HepG2 (cell line): Measurements from ENCODE around the gene PLXNB2. TPM values are rescaled to one million over a fixed set of nuclear protein-coding genes. Genes with fewer than 3 reads are reported as not detected.
A peak's percentile ranks its signal among the peaks of the same experiment; 100 is the strongest.

Experiments used
- AGO2 ChIP-seq: fragments of 200-400 bp; formaldehyde crosslinking; optimal IDR thresholded peaks from 2 replicates; pipeline ENCODE3; 2017; ENCODE audit warnings: mild to moderate bottlenecking, low read depth, low read length, moderate library complexity
- BHLHE40 ChIP-seq: IDR thresholded peaks from 2 replicates; pipeline ENCODE4 v1.6.1; 2011; ENCODE audit warnings: low read length, improper control_type of control experiment
- CCAR2 ChIP-seq: fragments of 200-400 bp; formaldehyde crosslinking; optimal IDR thresholded peaks from 2 replicates; pipeline ENCODE3; 2018; ENCODE audit warnings: low read depth, mild to moderate bottlenecking, low read length, moderate library complexity
- ERF ChIP-seq: IDR thresholded peaks from 2 replicates; pipeline ENCODE4 v1.6.1; 2018; ENCODE audit warnings: missing biosample characterization, missing genetic modification reagents
- FOXJ3 ChIP-seq: sonication (generic); formaldehyde crosslinking; IDR thresholded peaks from 2 replicates; pipeline ENCODE4 v1.4.0; 2020; ENCODE audit warnings: missing genetic modification reagents, mild to moderate bottlenecking, borderline replicate concordance
- GABPA ChIP-seq, 2 experiments: IDR thresholded peaks; 2 replicates each; pipeline ENCODE4 v1.6.1; 2011 to 2016; ENCODE audit warnings: low read depth in 2 of 2, low read length in 1 of 2, missing biosample characterization in 1 of 2, missing genetic modification characterization in 1 of 2
- GATAD1 ChIP-seq: IDR thresholded peaks from 2 replicates; pipeline ENCODE4 v1.6.1; 2016; ENCODE audit warnings: missing genetic modification reagents, missing compliant biosample characterization
- HES4 ChIP-seq: sonication (generic); formaldehyde crosslinking; IDR thresholded peaks from 2 replicates; pipeline ENCODE4 v1.9.0; 2021; ENCODE audit warnings: mild to moderate bottlenecking, missing genetic modification reagents, borderline replicate concordance
- LCORL ChIP-seq, 2 experiments: fragments of 450-650 bp in 1 of 2; sonication (generic) in 1 of 2; formaldehyde crosslinking in 1 of 2; IDR thresholded peaks; 2 replicates each; pipeline versions ENCODE4 v1.5.0 to v1.6.1; 2017 to 2020; ENCODE audit warnings: antibody characterized with exemption in 1 of 2, missing genetic modification reagents in 1 of 2
- MIER2 ChIP-seq: IDR thresholded peaks from 2 replicates; pipeline ENCODE4 v1.6.1; 2016; ENCODE audit warnings: missing biosample characterization, missing genetic modification reagents
- MXI1 ChIP-seq: IDR thresholded peaks from 3 replicates; pipeline ENCODE4 v1.6.1; 2012; ENCODE audit warnings: low read depth, low read length, inconsistent platforms, borderline replicate concordance
- NRL ChIP-seq: sonication (generic); formaldehyde crosslinking; IDR thresholded peaks from 2 replicates; pipeline ENCODE4 v1.5.0; 2020; ENCODE audit warnings: missing genetic modification reagents, mild to moderate bottlenecking, moderate library complexity, borderline replicate concordance
- PHF20 ChIP-seq: sonication (generic); formaldehyde crosslinking; IDR thresholded peaks from 2 replicates; pipeline ENCODE4 v1.5.0; 2020; ENCODE audit warnings: mild to moderate bottlenecking, missing genetic modification reagents
- PHF21A ChIP-seq: sonication (generic); formaldehyde crosslinking; IDR thresholded peaks from 2 replicates; pipeline ENCODE4 v1.5.0; 2020; ENCODE audit warnings: mild to moderate bottlenecking, missing genetic modification reagents
- RARA ChIP-seq: IDR thresholded peaks from 2 replicates; pipeline ENCODE4 v1.6.1; 2016; ENCODE audit warnings: missing genetic modification reagents, missing compliant biosample characterization
- TP53 ChIP-seq: sonication (generic); formaldehyde crosslinking; conservative IDR thresholded peaks from 2 replicates; pipeline ENCODE4 v1.4.0; 2020; ENCODE audit warnings: missing genetic modification reagents
- ZNF607 ChIP-seq: sonication (generic); formaldehyde crosslinking; IDR thresholded peaks from 2 replicates; pipeline ENCODE4 v1.5.1; 2020; ENCODE audit warnings: missing genetic modification reagents, mild to moderate bottlenecking, borderline replicate concordance
- ZNF768 ChIP-seq: sonication (generic); formaldehyde crosslinking; IDR thresholded peaks from 2 replicates; pipeline ENCODE4 v1.4.0; 2020; ENCODE audit warnings: missing genetic modification reagents
- ZNF776 ChIP-seq: sonication (generic); formaldehyde crosslinking; IDR thresholded peaks from 2 replicates; pipeline ENCODE4 v1.4.0; 2020; ENCODE audit warnings: mild to moderate bottlenecking, missing genetic modification reagents
- polyA plus RNA-seq, 8 experiments: library from polyadenylated mRNA; depleted of rRNA in 3 of 8; stranded (reverse) in 7 of 8; unstranded in 1 of 8; fragments of >200 nt; fragmentation: Illumina TruSeq in 4 of 8; extraction: Trizol in 4 of 8; gene quantifications; 2 replicates each; pipeline versions ENCODE4 v1.2.1 to v1.2.3, GENCODE V29; 2011 to 2016; ENCODE audit warnings: low read depth in 4 of 8, missing spikeins in 1 of 8, mixed read lengths in 1 of 8; ENCODE audit not compliant: insufficient read depth in 1 of 8
- total RNA-seq, 5 experiments: library from RNA; depleted of rRNA; stranded (reverse); fragments of >200 nt; fragmentation: Illumina TruSeq; extraction: Trizol; gene quantifications; 2 replicates each; pipeline ENCODE4 v1.2.3, GENCODE V29; 2016; ENCODE audit warnings: low read depth in 1 of 5
- TF ChIP-seq, protein P1 (sequence below): sonication (generic); formaldehyde crosslinking; IDR thresholded peaks from 2 replicates; pipeline ENCODE4 v1.8.0; 2022; ENCODE audit warnings: mild to moderate bottlenecking, missing genetic modification reagents, borderline replicate concordance
- TF ChIP-seq, protein P2 (sequence below): sonication (generic); formaldehyde crosslinking; IDR thresholded peaks from 2 replicates; pipeline ENCODE4 v1.5.1; 2020; ENCODE audit warnings: mild to moderate bottlenecking, moderate library complexity, missing genetic modification reagents
- TF ChIP-seq, protein P3 (sequence below): sonication (generic); formaldehyde crosslinking; IDR thresholded peaks from 2 replicates; pipeline ENCODE4 v1.4.0; 2020; ENCODE audit warnings: missing genetic modification reagents
- TF ChIP-seq, protein P4 (sequence below): sonication (generic); formaldehyde crosslinking; IDR thresholded peaks from 2 replicates; pipeline ENCODE4 v1.9.0; 2022; ENCODE audit warnings: low read depth, missing genetic modification reagents

Gene PLXNB2
- total and polyA plus RNA-seq, 2 of the 13 experiments (the other 11 are each of a cell fraction or from before 2014, with no cell fraction given) = 32.6 to 68.9 TPM

DNA sequence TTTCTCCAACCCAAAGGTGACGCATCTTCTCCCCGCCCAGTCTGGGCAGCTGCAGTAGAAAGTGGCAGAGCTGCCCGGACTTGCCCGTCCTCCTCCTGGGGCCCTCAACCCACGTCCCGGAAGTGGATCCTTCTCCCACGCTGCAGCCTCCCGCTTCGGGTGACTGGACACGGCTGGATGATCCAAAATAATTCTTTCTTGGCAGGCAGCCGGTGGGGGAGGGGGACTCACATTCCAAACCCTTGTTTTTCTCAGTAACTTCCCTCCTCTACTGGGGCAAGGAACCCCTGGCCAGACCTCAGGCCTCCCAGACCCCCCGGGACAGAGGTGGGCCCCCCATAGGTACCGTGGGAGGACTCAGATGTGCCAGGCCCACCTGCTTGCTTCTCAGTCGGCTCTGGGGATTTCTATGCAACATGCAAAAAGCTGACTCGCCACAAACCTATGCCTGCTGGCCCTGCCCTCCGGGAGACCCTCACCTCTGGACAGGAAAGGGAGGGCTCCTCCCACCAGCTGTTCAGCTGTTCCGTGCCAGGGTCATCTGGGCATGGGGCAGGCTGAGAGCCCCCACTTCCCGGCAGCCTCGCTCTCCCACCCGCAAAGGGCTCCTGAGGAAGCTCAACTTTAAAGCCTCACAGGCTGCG, 1.4 kb downstream of the PLXNB2 start (continued):
- TF ChIP-seq, protein P1, sequence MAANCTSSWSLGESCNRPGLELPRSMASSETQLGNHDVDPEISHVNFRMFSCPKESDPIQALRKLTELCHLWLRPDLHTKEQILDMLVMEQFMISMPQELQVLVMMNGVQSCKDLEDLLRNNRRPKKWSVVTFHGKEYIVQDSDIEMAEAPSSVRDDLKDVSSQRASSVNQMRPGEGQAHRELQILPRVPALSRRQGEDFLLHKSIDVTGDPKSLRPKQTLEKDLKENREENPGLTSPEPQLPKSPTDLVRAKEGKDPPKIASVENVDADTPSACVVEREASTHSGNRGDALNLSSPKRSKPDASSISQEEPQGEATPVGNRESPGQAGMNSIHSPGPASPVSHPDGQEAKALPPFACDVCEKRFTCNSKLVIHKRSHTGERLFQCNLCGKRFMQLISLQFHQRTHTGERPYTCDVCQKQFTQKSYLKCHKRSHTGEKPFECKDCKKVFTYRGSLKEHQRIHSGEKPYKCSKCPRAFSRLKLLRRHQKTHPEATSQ (CRISPR knock-in tag) = no peak
- TF ChIP-seq MIER2 (CRISPR knock-in tag) = no peak
- TF ChIP-seq BHLHE40 = no peak
- TF ChIP-seq PHF21A (CRISPR knock-in tag) = peak; percentile 57
- 0 out of 2 replicates have a peak, but pooled peaks have one; percentile 10 for TF ChIP-seq ZNF776
- TF ChIP-seq PHF20 (CRISPR knock-in tag) = 0 out of 2 replicates have a peak, but pooled peaks have one; percentile 9
- no peak for TF ChIP-seq NRL (CRISPR knock-in tag)
- TF ChIP-seq LCORL (IDR thresholded peaks at IDR 0.05) = no peak
- peak; percentile 53; the same call in 1 of the 2 replicates for TF ChIP-seq LCORL (CRISPR knock-in tag; IDR thresholded peaks at IDR 0.05)
- TF ChIP-seq, protein P2, sequence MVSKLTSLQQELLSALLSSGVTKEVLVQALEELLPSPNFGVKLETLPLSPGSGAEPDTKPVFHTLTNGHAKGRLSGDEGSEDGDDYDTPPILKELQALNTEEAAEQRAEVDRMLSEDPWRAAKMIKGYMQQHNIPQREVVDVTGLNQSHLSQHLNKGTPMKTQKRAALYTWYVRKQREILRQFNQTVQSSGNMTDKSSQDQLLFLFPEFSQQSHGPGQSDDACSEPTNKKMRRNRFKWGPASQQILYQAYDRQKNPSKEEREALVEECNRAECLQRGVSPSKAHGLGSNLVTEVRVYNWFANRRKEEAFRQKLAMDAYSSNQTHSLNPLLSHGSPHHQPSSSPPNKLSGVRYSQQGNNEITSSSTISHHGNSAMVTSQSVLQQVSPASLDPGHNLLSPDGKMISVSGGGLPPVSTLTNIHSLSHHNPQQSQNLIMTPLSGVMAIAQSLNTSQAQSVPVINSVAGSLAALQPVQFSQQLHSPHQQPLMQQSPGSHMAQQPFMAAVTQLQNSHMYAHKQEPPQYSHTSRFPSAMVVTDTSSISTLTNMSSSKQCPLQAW (CRISPR knock-in tag) = 0 out of 2 replicates have a peak, but pooled peaks have one; percentile 14
- TF ChIP-seq TP53 (CRISPR knock-in tag) = no peak
- no peak for TF ChIP-seq ZNF607 (CRISPR knock-in tag)
- TF ChIP-seq GATAD1 (CRISPR knock-in tag) = no peak
- TF ChIP-seq FOXJ3 (CRISPR knock-in tag) = no peak
- no peak for TF ChIP-seq HES4
- TF ChIP-seq AGO2 = peak; percentile 9
- TF ChIP-seq, protein P3, sequence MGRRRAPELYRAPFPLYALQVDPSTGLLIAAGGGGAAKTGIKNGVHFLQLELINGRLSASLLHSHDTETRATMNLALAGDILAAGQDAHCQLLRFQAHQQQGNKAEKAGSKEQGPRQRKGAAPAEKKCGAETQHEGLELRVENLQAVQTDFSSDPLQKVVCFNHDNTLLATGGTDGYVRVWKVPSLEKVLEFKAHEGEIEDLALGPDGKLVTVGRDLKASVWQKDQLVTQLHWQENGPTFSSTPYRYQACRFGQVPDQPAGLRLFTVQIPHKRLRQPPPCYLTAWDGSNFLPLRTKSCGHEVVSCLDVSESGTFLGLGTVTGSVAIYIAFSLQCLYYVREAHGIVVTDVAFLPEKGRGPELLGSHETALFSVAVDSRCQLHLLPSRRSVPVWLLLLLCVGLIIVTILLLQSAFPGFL (CRISPR knock-in tag) = no peak
- TF ChIP-seq GABPA (IDR thresholded peaks at IDR 0.05; ENCODE audit: low read depth, low read length) = peak; percentile 30
- TF ChIP-seq GABPA (CRISPR knock-in tag; IDR thresholded peaks at IDR 0.05; ENCODE audit: low read depth) = peak; percentile 52
- TF ChIP-seq, protein P4, sequence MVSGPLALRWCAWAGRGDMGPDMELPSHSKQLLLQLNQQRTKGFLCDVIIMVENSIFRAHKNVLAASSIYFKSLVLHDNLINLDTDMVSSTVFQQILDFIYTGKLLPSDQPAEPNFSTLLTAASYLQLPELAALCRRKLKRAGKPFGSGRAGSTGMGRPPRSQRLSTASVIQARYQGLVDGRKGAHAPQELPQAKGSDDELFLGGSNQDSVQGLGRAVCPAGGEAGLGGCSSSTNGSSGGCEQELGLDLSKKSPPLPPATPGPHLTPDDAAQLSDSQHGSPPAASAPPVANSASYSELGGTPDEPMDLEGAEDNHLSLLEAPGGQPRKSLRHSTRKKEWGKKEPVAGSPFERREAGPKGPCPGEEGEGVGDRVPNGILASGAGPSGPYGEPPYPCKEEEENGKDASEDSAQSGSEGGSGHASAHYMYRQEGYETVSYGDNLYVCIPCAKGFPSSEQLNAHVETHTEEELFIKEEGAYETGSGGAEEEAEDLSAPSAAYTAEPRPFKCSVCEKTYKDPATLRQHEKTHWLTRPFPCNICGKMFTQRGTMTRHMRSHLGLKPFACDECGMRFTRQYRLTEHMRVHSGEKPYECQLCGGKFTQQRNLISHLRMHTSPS = peak; percentile 71
- no peak for TF ChIP-seq ZNF768 (CRISPR knock-in tag)
- 0 out of 2 replicates have a peak, but pooled peaks have one; percentile 34 for TF ChIP-seq ERF (CRISPR knock-in tag)
- TF ChIP-seq CCAR2 = no peak
- TF ChIP-seq MXI1 = no peak
- TF ChIP-seq RARA (CRISPR knock-in tag) = no peak
